ENCODE measurements around the gene SLC15A3. TPM values are rescaled to one million over a fixed set of nuclear protein-coding genes. Genes with fewer than 3 reads are reported as not detected.

SLC15A3 gene
- total RNA-seq, result 1 to 10 TPM in 1 of 2 experiments, under 1 TPM in 1; 0.28 to 1.0 TPM

- peak within 1 kb of the TSS; percentile 2 for H3K27ac Mint-ChIP-seq
- H3K36me3 Mint-ChIP-seq (ENCODE audit: low read depth), result no peaks in the 10 kb centered on the region
- peak within 1 kb of the TSS; percentile 44 for H3K4me3 Mint-ChIP-seq
- DNase-seq, result peak; percentile 29
- ChIA-PET POLR2A (no interaction called here), CTCF (no interaction called here)
- H3K27me3 Mint-ChIP-seq, result peaks cover 40% of the 10 kb centered on the region
- H3K4me1 Mint-ChIP-seq, result peaks cover 17% of the 10 kb centered on the region
- no peaks in the 10 kb centered on the region for H3K9me3 Mint-ChIP-seq
Observed at GRCh38 chr11:60951904-60952741, at the start of gene SLC15A3. Gene SLC15A3, minus strand, starts transcription at chr11:60952176. Its CDS starts 625 bp downstream, at chr11:60951551.

GRCh38 chr11:61000426-61000825, 48.5 kb upstream of the SLC15A3 start:
- DNase-seq, result no peak
- POLR2A ChIA-PET, result interaction anchor here (0.9 kb wide), 1 partner anchor 18 kb away, joined by 3 read pairs; no protein-coding TSS in a partner anchor
- CTCF ChIA-PET, result interaction anchor here (0.9 to 1.2 kb wide), 2 partner anchors 29 to 86 kb away, joined by 3 read pairs; partner anchors contain the start of gene CD6
- no peak overlapping the region for H3K4me3 Mint-ChIP-seq
- no peaks in the 10 kb centered on the region for H3K27me3 Mint-ChIP-seq
- H3K36me3 Mint-ChIP-seq (ENCODE audit: low read depth), result peaks cover 55% of the 10 kb centered on the region
- peaks cover 78% of the 10 kb centered on the region for H3K4me1 Mint-ChIP-seq
- H3K27ac Mint-ChIP-seq, result no peak overlapping the region
- no peaks in the 10 kb centered on the region for H3K9me3 Mint-ChIP-seq

DNA sequence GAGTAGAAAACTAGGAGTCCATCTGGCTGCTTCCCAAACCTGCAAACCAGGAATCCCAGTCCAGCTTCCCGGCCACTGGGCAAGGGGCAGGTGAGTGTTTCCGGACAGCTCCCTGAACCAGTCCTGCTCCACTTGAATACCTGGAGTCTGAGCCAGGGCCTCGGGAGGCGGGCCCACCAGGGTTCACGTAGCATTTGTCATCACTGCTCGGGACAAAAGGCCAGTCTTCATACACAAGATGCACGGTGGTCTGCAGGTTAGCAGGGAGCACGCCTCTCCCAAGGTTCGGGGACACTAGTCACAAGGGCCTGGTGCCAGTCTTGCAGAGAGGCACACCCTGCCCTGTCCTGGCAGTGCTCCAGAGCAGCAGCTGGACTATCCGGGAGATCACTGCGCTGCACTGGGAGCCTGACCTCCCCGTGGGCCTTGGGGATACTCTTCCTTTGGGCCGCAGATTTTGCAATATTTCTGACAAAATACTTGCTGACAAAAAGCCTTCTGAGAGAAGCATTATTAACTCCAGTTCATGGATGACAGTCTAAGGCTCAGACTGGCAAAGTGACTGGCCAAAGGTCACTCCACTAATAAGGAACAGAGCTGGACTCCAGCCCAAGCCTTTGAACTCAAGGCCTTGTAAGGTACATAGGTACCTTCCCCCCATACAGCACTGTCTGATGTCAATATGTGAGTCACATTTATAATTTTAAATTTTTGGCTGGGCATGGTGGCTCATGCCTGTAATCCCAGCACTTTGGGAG, 44.6 kb upstream of the SLC15A3 start:
- Mint-ChIP-seq H3K27ac (peak overlapping the region; percentile 16), H3K9me3 (no peaks in the 10 kb centered on the region), H3K4me3 (no peak overlapping the region), H3K4me1 (peaks cover 71% of the 10 kb centered on the region), H3K27me3 (no peaks in the 10 kb centered on the region), H3K36me3 (ENCODE audit: low read depth) (peaks cover 59% of the 10 kb centered on the region)
- ChIA-PET POLR2A (interaction anchor here (0.8 to 6.9 kb wide), 7 partner anchors 8 to 133 kb away, joined by 3 to 53 read pairs (median 4); no protein-coding TSS in a partner anchor), CTCF (no interaction called here)
- DNase-seq, result no peak

- Mint-ChIP-seq H3K4me3 (no peak overlapping the region), H3K36me3 (ENCODE audit: low read depth) (peaks cover 61% of the 10 kb centered on the region), H3K4me1 (peaks cover 74% of the 10 kb centered on the region), H3K27me3 (no peaks in the 10 kb centered on the region), H3K9me3 (no peaks in the 10 kb centered on the region), H3K27ac (peak overlapping the region; percentile 81)
- DNase-seq, result no peak
- CTCF ChIA-PET, result interaction anchor here (1.7 to 2.0 kb wide), 2 partner anchors 14 to 81 kb away, joined by 4 to 6 read pairs; no protein-coding TSS in a partner anchor
- POLR2A ChIA-PET, result interaction anchor here (0.8 to 6.9 kb wide), 7 partner anchors 8 to 109 kb away, joined by 3 to 53 read pairs (median 4); no protein-coding TSS in a partner anchor
Observed at GRCh38 chr11:60995798-60996197, 43.8 kb upstream of the SLC15A3 start.

DNA sequence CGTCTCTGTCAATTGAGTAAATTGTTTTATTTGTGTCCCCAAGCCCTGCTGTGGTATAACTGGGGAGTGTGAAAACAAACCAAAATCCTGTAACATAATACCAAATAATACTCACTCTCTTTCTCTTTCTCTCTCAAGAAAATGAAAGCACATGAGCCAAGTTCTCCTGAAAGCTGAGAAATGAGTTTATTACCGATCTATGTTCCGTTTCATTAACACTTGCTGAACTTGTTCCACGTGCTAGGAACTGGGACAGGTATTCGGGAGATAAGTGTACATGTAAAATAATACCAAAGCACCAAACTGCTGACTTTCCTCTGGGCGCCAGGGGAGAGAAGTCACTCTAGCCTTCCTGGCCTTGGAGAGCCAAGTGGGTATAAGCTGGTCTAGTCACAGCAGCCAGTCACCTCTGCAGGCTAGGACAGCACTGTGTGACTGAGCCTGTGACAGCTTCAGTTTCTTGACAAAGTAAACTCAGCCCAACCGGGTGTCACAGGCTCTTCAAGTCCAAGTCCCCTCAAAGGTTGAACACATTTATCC, 42.6 kb upstream of the SLC15A3 start:
- H3K4me3 Mint-ChIP-seq, result peak overlapping the region; percentile 66
- H3K9me3 Mint-ChIP-seq, result no peaks in the 10 kb centered on the region
- peaks cover 65% of the 10 kb centered on the region for H3K36me3 Mint-ChIP-seq (ENCODE audit: low read depth)
- DNase-seq, result peak; percentile 48
- CTCF ChIA-PET, result interaction anchor here (0.7 to 5.8 kb wide), 9 partner anchors 9 to 391 kb away, joined by 3 to 27 read pairs (median 5); partner anchors contain the start of gene CD6
- H3K27me3 Mint-ChIP-seq, result no peaks in the 10 kb centered on the region
- POLR2A ChIA-PET, result interaction anchor here (0.8 to 6.9 kb wide), 15 partner anchors 9 to 117 kb away, joined by 3 to 53 read pairs (median 4); no protein-coding TSS in a partner anchor
- peaks cover 76% of the 10 kb centered on the region for H3K4me1 Mint-ChIP-seq
- peak overlapping the region; percentile 81 for H3K27ac Mint-ChIP-seq

- H3K27ac Mint-ChIP-seq, result peak overlapping the region; percentile 81
- H3K9me3 Mint-ChIP-seq, result no peaks in the 10 kb centered on the region
- H3K36me3 Mint-ChIP-seq (ENCODE audit: low read depth), result peaks cover 74% of the 10 kb centered on the region
- H3K4me3 Mint-ChIP-seq, result peak overlapping the region; percentile 63
- POLR2A ChIA-PET, result interaction anchor here (0.6 to 6.9 kb wide), 9 partner anchors 8 to 1606 kb away, joined by 4 to 53 read pairs (median 6); no protein-coding TSS in a partner anchor
- no peak for DNase-seq
- peaks cover 82% of the 10 kb centered on the region for H3K4me1 Mint-ChIP-seq
- CTCF ChIA-PET, result interaction anchor here (1.5 to 5.8 kb wide), 4 partner anchors 11 to 23 kb away, joined by 4 to 27 read pairs (median 6); partner anchors contain the start of gene CD6
- no peaks in the 10 kb centered on the region for H3K27me3 Mint-ChIP-seq
Observed at GRCh38 chr11:60993615-60994014, 41.6 kb upstream of the SLC15A3 start.

DNA sequence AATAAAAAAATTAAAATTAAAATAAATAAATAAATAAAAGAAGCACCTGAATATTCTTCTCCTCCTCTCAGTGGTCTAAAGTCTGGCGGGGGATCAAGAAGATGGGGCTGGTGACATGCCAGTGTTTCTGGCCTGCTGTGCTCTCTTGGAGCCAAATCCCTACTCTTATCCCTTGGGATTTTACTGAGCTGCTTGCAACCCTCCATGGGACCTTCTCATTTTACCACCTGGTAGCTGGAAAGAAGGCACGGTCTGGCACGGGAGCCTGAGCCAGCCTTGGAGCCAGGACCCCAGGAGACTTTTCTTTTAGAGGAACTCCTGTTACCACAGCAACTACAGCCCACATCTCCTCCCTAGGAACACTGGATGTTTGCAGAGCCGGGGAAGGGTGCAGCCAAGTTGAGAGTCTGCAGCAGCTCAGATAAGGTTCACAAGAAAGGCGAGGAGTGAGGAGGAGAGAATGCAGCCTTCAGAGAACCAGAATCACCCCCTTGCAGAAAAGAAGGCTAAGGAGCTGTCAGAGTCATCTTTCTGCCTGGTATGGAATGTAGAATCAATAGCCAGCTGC, 41.0 kb upstream of the SLC15A3 start:
- DNase-seq, result no peak
- POLR2A ChIA-PET, result interaction anchor here (0.8 to 6.9 kb wide), 8 partner anchors 7 to 121 kb away, joined by 3 to 53 read pairs (median 6); no protein-coding TSS in a partner anchor
- peak overlapping the region; percentile 63 for H3K4me3 Mint-ChIP-seq

DNA sequence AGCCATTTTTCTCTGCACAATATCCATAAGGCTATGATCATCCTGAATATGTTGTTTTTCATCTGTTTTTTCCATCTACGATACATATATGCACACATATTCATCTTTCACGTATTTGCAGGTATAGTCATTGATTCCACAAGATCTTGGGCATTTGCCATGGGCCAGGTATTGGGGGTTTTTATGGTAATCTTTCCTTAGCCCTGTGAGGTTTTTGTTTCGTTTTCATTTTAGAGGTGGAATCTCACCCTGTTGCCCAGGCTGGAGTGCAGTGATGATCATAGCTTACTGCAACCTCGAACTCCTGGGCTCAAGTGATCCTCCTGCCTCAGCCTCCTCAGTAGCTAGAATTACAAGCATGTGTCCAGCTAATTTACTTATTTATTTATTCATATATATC, 39.5 kb upstream of the SLC15A3 start:
- DNase-seq, result no peak
- Mint-ChIP-seq H3K36me3 (ENCODE audit: low read depth) (peaks cover 82% of the 10 kb centered on the region), H3K4me1 (peaks cover 88% of the 10 kb centered on the region), H3K4me3 (peak overlapping the region; percentile 42), H3K27me3 (no peaks in the 10 kb centered on the region), H3K27ac (peak overlapping the region; percentile 41), H3K9me3 (no peaks in the 10 kb centered on the region)
- POLR2A ChIA-PET, result interaction anchor here (0.7 to 2.5 kb wide), 5 partner anchors 13 to 86 kb away, joined by 3 to 6 read pairs (median 3); no protein-coding TSS in a partner anchor
- CTCF ChIA-PET, result interaction anchor here (0.9 to 5.8 kb wide), 6 partner anchors 9 to 90 kb away, joined by 3 to 27 read pairs (median 4); partner anchors contain the start of gene CD6

More for the DNA sequence above, 41.0 kb upstream of the SLC15A3 start:
- peaks cover 82% of the 10 kb centered on the region for H3K4me1 Mint-ChIP-seq
- no peaks in the 10 kb centered on the region for H3K27me3 Mint-ChIP-seq
- H3K36me3 Mint-ChIP-seq (ENCODE audit: low read depth), result peaks cover 76% of the 10 kb centered on the region
- H3K27ac Mint-ChIP-seq, result peak overlapping the region; percentile 81
- no peaks in the 10 kb centered on the region for H3K9me3 Mint-ChIP-seq
- CTCF ChIA-PET, result interaction anchor here (1.5 to 5.8 kb wide), 3 partner anchors 14 to 23 kb away, joined by 4 to 27 read pairs (median 7); partner anchors contain the start of gene CD6

DNA sequence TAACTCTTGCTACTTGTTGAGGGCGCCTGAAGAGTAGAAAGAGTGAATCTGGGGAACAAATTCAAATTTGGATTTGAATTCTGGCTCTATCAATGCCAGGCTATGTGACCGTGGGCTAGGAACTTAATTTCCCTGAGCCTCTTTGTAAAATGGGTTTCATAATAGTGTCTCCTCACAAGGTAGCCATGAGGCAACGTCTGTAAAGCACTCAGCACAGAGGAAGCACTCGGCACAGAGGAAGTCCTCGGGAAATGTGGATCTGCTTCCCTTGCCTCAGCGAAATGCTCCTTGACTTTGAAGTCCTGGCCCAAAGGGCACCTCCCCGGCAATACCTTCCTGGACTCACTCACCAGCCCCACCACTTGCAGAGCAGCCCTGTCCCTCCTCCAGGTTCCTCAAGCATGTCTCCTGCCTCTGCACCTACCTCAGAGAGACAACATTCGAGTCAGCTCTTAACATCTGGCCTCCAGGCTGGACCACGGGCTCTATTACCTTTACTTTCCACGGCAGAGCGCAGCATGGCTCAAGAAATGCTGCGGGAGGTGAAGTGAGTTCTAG, 37.2 kb upstream of the SLC15A3 start:
- Mint-ChIP-seq H3K9me3 (no peaks in the 10 kb centered on the region), H3K4me3 (peak overlapping the region; percentile 46), H3K27me3 (no peaks in the 10 kb centered on the region), H3K4me1 (peaks cover 85% of the 10 kb centered on the region), H3K27ac (peak overlapping the region; percentile 99), H3K36me3 (ENCODE audit: low read depth) (peaks cover 77% of the 10 kb centered on the region)
- CTCF ChIA-PET, result interaction anchor here (0.5 to 5.8 kb wide), 6 partner anchors 10 to 112 kb away, joined by 3 to 27 read pairs (median 4); partner anchors contain the start of gene CD6
- POLR2A ChIA-PET, result interaction anchor here (1.4 to 6.6 kb wide), 10 partner anchors 15 to 122 kb away, joined by 3 to 61 read pairs (median 8); partner anchors contain the start of gene CD5
- DNase-seq, result no peak

- peak overlapping the region; percentile 46 for H3K4me3 Mint-ChIP-seq
- peaks cover 86% of the 10 kb centered on the region for H3K4me1 Mint-ChIP-seq
- peak overlapping the region; percentile 99 for H3K27ac Mint-ChIP-seq
- ChIA-PET CTCF (interaction anchor here (0.5 to 3.7 kb wide), 6 partner anchors 9 to 142 kb away, joined by 3 to 14 read pairs (median 3); no protein-coding TSS in a partner anchor), POLR2A (interaction anchor here (0.8 to 6.6 kb wide), 16 partner anchors 10 to 141 kb away, joined by 3 to 61 read pairs (median 6); partner anchors contain the start of gene CD5)
- peaks cover 78% of the 10 kb centered on the region for H3K36me3 Mint-ChIP-seq (ENCODE audit: low read depth)
- H3K9me3 Mint-ChIP-seq, result no peaks in the 10 kb centered on the region
- no peaks in the 10 kb centered on the region for H3K27me3 Mint-ChIP-seq
- no peak for DNase-seq
Observed at GRCh38 chr11:60988658-60989057, 36.7 kb upstream of the SLC15A3 start.

GRCh38 chr11:60987577-60988277, 35.8 kb upstream of the SLC15A3 start:
- POLR2A ChIA-PET, result interaction anchor here (0.6 to 6.6 kb wide), 21 partner anchors 9 to 142 kb away, joined by 3 to 61 read pairs (median 5); partner anchors contain the start of gene CD5
- peak; percentile 76 for DNase-seq
- Mint-ChIP-seq H3K27me3 (no peaks in the 10 kb centered on the region), H3K4me3 (peak overlapping the region; percentile 80), H3K4me1 (peaks cover 86% of the 10 kb centered on the region), H3K36me3 (ENCODE audit: low read depth) (peaks cover 78% of the 10 kb centered on the region), H3K27ac (peak overlapping the region; percentile 99), H3K9me3 (no peaks in the 10 kb centered on the region)
- CTCF ChIA-PET, result interaction anchor here (1.0 to 1.6 kb wide), 6 partner anchors 11 to 143 kb away, joined by 3 to 7 read pairs (median 3); no protein-coding TSS in a partner anchor

All from activated CD4-positive, alpha-beta memory T cell treated with anti-CD3 and anti-CD28 coated beads, Interleukin-2, amount 10 ng/mL, durations not matched to agents 7 days and 5 days (primary cell).